ENCODE measurements around the gene CCDC192. TPM values are rescaled to one million over a fixed set of nuclear protein-coding genes. Genes with fewer than 3 reads are reported as not detected.

CCDC192 gene
- total RNA-seq, 2 experiments from 2014 or later = not detected

GRCh38 chr5:127849408-127849807, 146.2 kb downstream of the CCDC192 start:
- Histone ChIP-seq H3K4me1 (ENCODE audit: insufficient read depth, low read length) (no peaks in the 10 kb centered on the region), H3K9me3 (ENCODE audit: control insufficient read depth in 1 of 2, insufficient read depth in 1 of 2, low read length in 2 of 2) (no peaks in the 10 kb centered on the region), H3K27me3 (ENCODE audit: control insufficient read depth in 1 of 2, insufficient read depth in 2 of 2, low read length in 2 of 2) (no peaks in the 10 kb centered on the region), H3K36me3 (ENCODE audit: insufficient read depth, low read length) (no peaks in the 10 kb centered on the region), H3K4me3 (ENCODE audit: low read length) (no peak overlapping the region), H3K27ac (ENCODE audit: low read depth in 1 of 2, low read length in 2 of 2) (no peak overlapping the region)
- ATAC-seq (ENCODE audit: poor library complexity) = no peak
- ChIA-PET CTCF (no interaction called here), POLR2A (no interaction called here)
- Mint-ChIP-seq H3K9me3 (no peaks in the 10 kb centered on the region), H3K27ac (no peak overlapping the region), H3K36me3 (ENCODE audit: low read depth) (no peaks in the 10 kb centered on the region), H3K27me3 (no peaks in the 10 kb centered on the region), H3K4me1 (ENCODE audit: low read depth) (no peaks in the 10 kb centered on the region), H3K4me3 (no peak overlapping the region)
- intact Hi-C loops (cut with DNase I, micrococcal nuclease) = no loop called here
- no peak for TF ChIP-seq CTCF (IDR thresholded peaks at IDR 0.05)
- DNase-seq = no peak

GRCh38 chr5:127849891-127850290, 146.7 kb downstream of the CCDC192 start:
- ATAC-seq (ENCODE audit: poor library complexity) (no peak), DNase-seq (no peak)
- H3K36me3 ChIP-seq (ENCODE audit: insufficient read depth, low read length) = no peaks in the 10 kb centered on the region
- no peaks in the 10 kb centered on the region for H3K9me3 ChIP-seq (ENCODE audit: control insufficient read depth in 1 of 2, insufficient read depth in 1 of 2, low read length in 2 of 2)
- no peaks in the 10 kb centered on the region for H3K4me1 Mint-ChIP-seq (ENCODE audit: low read depth)
- H3K36me3 Mint-ChIP-seq (ENCODE audit: low read depth) = no peaks in the 10 kb centered on the region
- no peaks in the 10 kb centered on the region for H3K4me1 ChIP-seq (ENCODE audit: insufficient read depth, low read length)
- H3K27ac ChIP-seq (ENCODE audit: low read depth in 1 of 2, low read length in 2 of 2) = no peak overlapping the region
- H3K27ac Mint-ChIP-seq = no peak overlapping the region
- no peak overlapping the region for H3K4me3 Mint-ChIP-seq
- H3K27me3 Mint-ChIP-seq = no peaks in the 10 kb centered on the region
- no peak overlapping the region for H3K4me3 ChIP-seq (ENCODE audit: low read length)
- no peak for TF ChIP-seq CTCF (IDR thresholded peaks at IDR 0.05)
- intact Hi-C loops (cut with DNase I, micrococcal nuclease) = no loop called here
- CTCF ChIA-PET = no interaction called here
- no peaks in the 10 kb centered on the region for H3K27me3 ChIP-seq (ENCODE audit: control insufficient read depth in 1 of 2, insufficient read depth in 2 of 2, low read length in 2 of 2)
- H3K9me3 Mint-ChIP-seq = no peaks in the 10 kb centered on the region
- POLR2A ChIA-PET = no interaction called here

GRCh38 chr5:127851964-127852363, 148.8 kb downstream of the CCDC192 start:
- no peak overlapping the region for H3K4me3 ChIP-seq (ENCODE audit: low read length)
- Mint-ChIP-seq H3K4me3 (no peak overlapping the region), H3K36me3 (ENCODE audit: low read depth) (no peaks in the 10 kb centered on the region), H3K9me3 (no peaks in the 10 kb centered on the region), H3K4me1 (ENCODE audit: low read depth) (no peaks in the 10 kb centered on the region), H3K27ac (no peak overlapping the region), H3K27me3 (no peaks in the 10 kb centered on the region)
- H3K27ac ChIP-seq (ENCODE audit: low read depth in 1 of 2, low read length in 2 of 2) = no peak overlapping the region
- POLR2A ChIA-PET = no interaction called here
- no peaks in the 10 kb centered on the region for H3K4me1 ChIP-seq (ENCODE audit: insufficient read depth, low read length)
- ATAC-seq (ENCODE audit: poor library complexity) (no peak), DNase-seq (no peak)
- H3K36me3 ChIP-seq (ENCODE audit: insufficient read depth, low read length) = no peaks in the 10 kb centered on the region
- no peaks in the 10 kb centered on the region for H3K27me3 ChIP-seq (ENCODE audit: control insufficient read depth in 1 of 2, insufficient read depth in 2 of 2, low read length in 2 of 2)
- H3K9me3 ChIP-seq (ENCODE audit: control insufficient read depth in 1 of 2, insufficient read depth in 1 of 2, low read length in 2 of 2) = no peaks in the 10 kb centered on the region
- intact Hi-C loops (cut with DNase I, micrococcal nuclease) = no loop called here
- TF ChIP-seq CTCF (IDR thresholded peaks at IDR 0.05) = no peak
- CTCF ChIA-PET = no interaction called here

All from CD4-positive, alpha-beta T cell (primary cell).